T-helper 1 cell treated with Interleukin-12 subunit alpha and Interleukin-12 subunit beta and Interleukin-4 antibody, amounts not matched to agents 30 μg/mL and 1 μg/mL, for 36 hours (primary cell): ENCODE data around the gene CNIH3.

ENCODE experiments used
- H3K27ac Mint-ChIP-seq: one replicate; pipeline ENCODE4 v1.8.0; 2021; ENCODE audit warnings: mild to moderate bottlenecking, mixed read lengths
- H3K27me3 Mint-ChIP-seq: one replicate; pipeline ENCODE4 v1.8.0; 2021; ENCODE audit warnings: low read depth, mixed read lengths
- H3K36me3 Mint-ChIP-seq: one replicate; pipeline ENCODE4 v1.8.0; 2021; ENCODE audit warnings: low read depth, mixed read lengths
- H3K4me1 Mint-ChIP-seq: one replicate; pipeline ENCODE4 v1.8.0; 2021; ENCODE audit warnings: low read depth, mixed read lengths
- H3K4me3 Mint-ChIP-seq: one replicate; pipeline ENCODE4 v1.8.0; 2021; ENCODE audit warnings: mild to moderate bottlenecking, moderate library complexity, mixed read lengths
- H3K9me3 Mint-ChIP-seq: one replicate; pipeline ENCODE4 v1.8.0; 2021; ENCODE audit warnings: mixed read lengths

CNIH3 gene

DNA sequence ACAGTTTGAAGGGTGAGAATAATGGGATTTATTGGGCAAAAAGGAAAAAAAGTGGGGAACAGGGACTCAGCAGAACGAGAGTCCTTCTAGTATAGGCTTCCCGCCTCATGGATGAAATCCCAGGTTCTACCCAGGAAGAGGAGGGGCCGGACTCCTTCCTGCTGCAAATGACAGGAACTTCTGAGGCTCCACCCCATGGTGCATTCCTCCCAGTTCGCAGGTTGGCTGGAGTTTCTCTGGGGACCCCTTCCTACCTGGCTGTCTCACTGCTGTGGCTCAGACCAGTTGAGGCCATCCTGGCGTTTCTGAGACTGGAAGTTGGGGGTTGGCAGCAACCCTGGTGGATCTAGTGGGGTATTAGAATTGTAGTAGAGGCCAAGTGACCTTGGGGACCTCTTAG is 27.5 kb downstream of the CNIH3 start:
- Mint-ChIP-seq H3K9me3 (no peaks in the 10 kb centered on the region), H3K4me3 (no peak overlapping the region), H3K4me1 (peaks cover 3% of the 10 kb centered on the region), H3K27ac (no peak overlapping the region), H3K27me3 (peaks cover 16% of the 10 kb centered on the region), H3K36me3 (no peaks in the 10 kb centered on the region)

DNA sequence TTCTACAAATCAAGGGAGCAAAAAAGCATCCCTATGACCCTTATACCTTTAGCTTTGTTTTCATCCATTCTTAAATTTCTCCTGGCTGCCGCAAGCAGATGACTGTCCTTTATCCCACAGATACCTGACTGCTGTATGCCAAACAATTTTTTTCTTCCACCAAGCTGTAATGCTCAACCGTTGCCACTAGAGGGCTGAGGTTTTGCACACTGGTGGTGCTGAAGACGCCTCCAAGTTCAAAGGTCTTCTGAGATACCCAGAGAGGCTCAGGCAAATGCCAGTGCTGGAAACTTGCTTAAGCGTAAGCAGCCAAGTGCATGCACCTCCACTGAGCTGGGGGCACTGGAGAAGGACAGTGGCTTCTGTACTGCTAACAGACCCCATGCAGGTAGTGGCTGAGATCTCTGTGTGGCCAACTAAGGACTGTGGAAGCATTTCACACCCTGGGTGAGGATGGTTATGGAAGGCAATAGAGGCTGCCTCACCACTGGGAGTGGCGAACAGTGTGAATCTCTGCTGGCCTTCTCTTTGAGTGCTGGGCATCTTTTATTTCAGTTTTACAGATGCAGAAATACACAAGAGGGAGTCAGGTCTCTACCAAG is 28.5 kb downstream of the CNIH3 start:
- no peaks in the 10 kb centered on the region for H3K9me3 Mint-ChIP-seq
- H3K4me1 Mint-ChIP-seq = no peaks in the 10 kb centered on the region
- no peak overlapping the region for H3K27ac Mint-ChIP-seq

DNA sequence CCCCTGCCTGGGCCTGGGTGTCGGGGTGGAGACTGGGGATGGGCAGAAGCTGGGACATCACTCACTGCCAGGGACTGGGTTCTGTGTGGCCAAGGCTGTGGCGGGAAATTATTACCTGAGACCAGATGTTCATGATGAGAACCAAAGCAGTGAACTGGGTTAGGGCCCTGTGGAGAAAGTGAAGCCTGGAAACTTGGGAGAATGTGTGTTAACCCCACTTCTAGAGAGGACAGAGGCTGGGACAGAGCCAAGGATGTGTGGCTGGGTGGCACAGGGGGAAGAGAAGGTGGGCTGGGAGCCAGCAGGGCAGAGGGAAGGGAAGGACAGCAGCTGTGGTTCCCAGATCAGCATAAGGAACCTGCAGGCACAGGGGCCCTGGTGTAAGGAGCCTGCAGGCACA is 31.3 kb downstream of the CNIH3 start:
- H3K36me3 Mint-ChIP-seq = no peaks in the 10 kb centered on the region
- no peaks in the 10 kb centered on the region for H3K9me3 Mint-ChIP-seq
- H3K27me3 Mint-ChIP-seq = peaks cover 4% of the 10 kb centered on the region
- H3K4me1 Mint-ChIP-seq = no peaks in the 10 kb centered on the region
- H3K4me3 Mint-ChIP-seq = no peak overlapping the region
- H3K27ac Mint-ChIP-seq = no peak overlapping the region

More for the DNA sequence above, 28.5 kb downstream of the CNIH3 start:
- Mint-ChIP-seq H3K36me3 (no peaks in the 10 kb centered on the region), H3K4me3 (no peak overlapping the region), H3K27me3 (peaks cover 10% of the 10 kb centered on the region)

DNA sequence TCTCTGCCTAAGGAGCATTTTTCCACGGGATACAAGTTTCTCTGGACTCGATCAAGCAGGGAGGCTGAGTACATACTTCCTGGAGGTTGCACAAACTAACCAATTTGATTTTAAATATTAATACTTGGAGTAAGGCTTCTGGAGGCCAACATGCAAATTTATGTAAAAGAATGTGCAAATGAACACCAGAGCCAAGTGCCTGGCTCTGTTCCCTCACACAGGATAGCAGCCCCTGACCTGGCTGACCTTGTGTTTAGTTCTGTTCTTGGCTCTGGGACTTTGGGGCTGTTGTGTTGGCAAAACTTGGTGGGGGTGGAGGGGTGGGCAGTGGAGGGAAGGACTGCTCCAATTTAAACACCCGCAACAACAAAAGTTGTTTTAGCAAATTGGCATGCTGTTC is 34.2 kb downstream of the CNIH3 start:
- Mint-ChIP-seq H3K36me3 (no peaks in the 10 kb centered on the region), H3K4me3 (no peak overlapping the region), H3K9me3 (no peaks in the 10 kb centered on the region), H3K4me1 (no peaks in the 10 kb centered on the region), H3K27me3 (peaks cover 6% of the 10 kb centered on the region), H3K27ac (no peak overlapping the region)

- no peak overlapping the region for H3K4me3 Mint-ChIP-seq
- H3K4me1 Mint-ChIP-seq = no peaks in the 10 kb centered on the region
These were observed 35.1 kb downstream of the CNIH3 start for GRCh38 chr1:224651188-224651587.

DNA sequence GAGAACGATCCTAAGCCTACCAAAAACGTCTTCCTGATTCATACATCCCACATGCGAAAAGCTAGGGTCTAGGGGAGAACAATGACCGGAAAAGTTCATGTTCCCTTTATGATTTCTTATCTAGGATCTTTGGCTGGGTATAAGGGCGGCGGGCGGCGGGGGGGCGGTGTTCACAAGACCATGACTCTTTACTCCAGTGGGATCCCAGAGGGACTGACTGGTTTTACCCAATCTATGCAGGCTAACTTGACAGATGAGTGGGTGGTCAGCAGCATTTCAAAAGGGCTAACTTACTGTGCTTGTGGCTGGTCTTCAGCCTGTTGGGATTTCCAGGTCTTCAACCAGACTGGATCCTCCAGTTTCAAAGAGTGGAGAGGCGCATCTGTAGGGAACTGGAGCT is 40.3 kb downstream of the CNIH3 start:
- Mint-ChIP-seq H3K27ac (no peak overlapping the region), H3K36me3 (no peaks in the 10 kb centered on the region), H3K27me3 (peaks cover 23% of the 10 kb centered on the region), H3K9me3 (no peaks in the 10 kb centered on the region), H3K4me1 (no peaks in the 10 kb centered on the region), H3K4me3 (no peak overlapping the region)

More at GRCh38 chr1:224651188-224651587, 35.1 kb downstream of the CNIH3 start:
- Mint-ChIP-seq H3K36me3 (no peaks in the 10 kb centered on the region), H3K27me3 (peaks cover 10% of the 10 kb centered on the region), H3K27ac (no peak overlapping the region), H3K9me3 (no peaks in the 10 kb centered on the region)

DNA sequence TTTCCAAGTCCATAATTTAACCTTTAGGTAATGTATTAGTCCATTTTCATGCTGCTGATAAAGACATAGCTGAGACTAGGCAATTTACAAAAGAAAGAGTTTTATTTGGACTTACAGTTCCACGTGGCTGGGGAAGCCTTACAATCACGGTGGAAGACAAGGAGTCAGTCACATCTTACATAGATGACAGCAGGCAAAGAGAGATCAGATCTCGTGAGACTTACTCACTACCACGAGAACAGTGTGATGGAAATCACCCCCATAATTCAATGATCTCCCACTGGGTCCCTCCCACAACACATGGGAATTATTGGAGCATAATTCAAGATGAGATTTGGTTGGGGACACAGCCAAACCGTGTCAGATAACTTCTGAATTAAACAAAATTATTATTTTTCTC is 44.0 kb downstream of the CNIH3 start:
- H3K9me3 Mint-ChIP-seq = no peaks in the 10 kb centered on the region
- H3K27ac Mint-ChIP-seq = no peak overlapping the region

GRCh38 chr1:224662870-224663269 is 46.8 kb downstream of the CNIH3 start:
- Mint-ChIP-seq H3K36me3 (no peaks in the 10 kb centered on the region), H3K9me3 (no peaks in the 10 kb centered on the region), H3K4me1 (no peaks in the 10 kb centered on the region), H3K4me3 (no peak overlapping the region), H3K27me3 (peaks cover 36% of the 10 kb centered on the region), H3K27ac (no peak overlapping the region)

More for the DNA sequence above, 44.0 kb downstream of the CNIH3 start:
- Mint-ChIP-seq H3K4me3 (no peak overlapping the region), H3K27me3 (peaks cover 36% of the 10 kb centered on the region), H3K36me3 (no peaks in the 10 kb centered on the region), H3K4me1 (no peaks in the 10 kb centered on the region)

GRCh38 chr1:224665016-224665415 is 48.9 kb downstream of the CNIH3 start:
- Mint-ChIP-seq H3K4me3 (no peak overlapping the region), H3K9me3 (no peaks in the 10 kb centered on the region), H3K27me3 (peaks cover 24% of the 10 kb centered on the region), H3K4me1 (no peaks in the 10 kb centered on the region), H3K27ac (no peak overlapping the region), H3K36me3 (no peaks in the 10 kb centered on the region)

DNA sequence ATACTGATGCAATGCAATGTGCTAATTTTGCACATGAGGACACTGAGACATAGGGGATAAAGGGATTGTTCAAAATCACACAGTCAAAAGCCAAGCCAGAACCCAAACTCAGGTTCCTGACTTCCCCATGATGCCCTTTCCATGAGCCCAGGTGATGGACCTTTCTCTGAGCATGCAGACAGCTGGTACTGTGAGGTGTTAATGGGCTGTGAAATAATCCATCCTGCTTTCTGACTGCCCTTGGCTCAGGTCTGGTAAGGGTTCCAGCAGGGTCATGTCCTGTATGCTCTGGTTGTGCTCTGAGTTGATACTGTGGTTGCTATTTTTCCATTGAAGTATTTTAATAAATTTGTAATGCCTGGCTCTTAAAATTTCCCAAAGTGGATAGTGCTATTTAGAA is 50.0 kb downstream of the CNIH3 start:
- H3K4me1 Mint-ChIP-seq = no peaks in the 10 kb centered on the region
- peaks cover 23% of the 10 kb centered on the region for H3K27me3 Mint-ChIP-seq
- no peaks in the 10 kb centered on the region for H3K9me3 Mint-ChIP-seq
- H3K36me3 Mint-ChIP-seq = no peaks in the 10 kb centered on the region
- H3K4me3 Mint-ChIP-seq = no peak overlapping the region
- no peak overlapping the region for H3K27ac Mint-ChIP-seq

GRCh38 chr1:224666913-224667312 is 50.8 kb downstream of the CNIH3 start:
- Mint-ChIP-seq H3K4me1 (no peaks in the 10 kb centered on the region), H3K9me3 (no peaks in the 10 kb centered on the region), H3K27ac (no peak overlapping the region), H3K4me3 (no peak overlapping the region), H3K36me3 (no peaks in the 10 kb centered on the region), H3K27me3 (peaks cover 18% of the 10 kb centered on the region)

GRCh38 chr1:224668984-224669383 is 52.9 kb downstream of the CNIH3 start:
- no peaks in the 10 kb centered on the region for H3K4me1 Mint-ChIP-seq
- peaks cover 14% of the 10 kb centered on the region for H3K27me3 Mint-ChIP-seq
- no peak overlapping the region for H3K27ac Mint-ChIP-seq

DNA sequence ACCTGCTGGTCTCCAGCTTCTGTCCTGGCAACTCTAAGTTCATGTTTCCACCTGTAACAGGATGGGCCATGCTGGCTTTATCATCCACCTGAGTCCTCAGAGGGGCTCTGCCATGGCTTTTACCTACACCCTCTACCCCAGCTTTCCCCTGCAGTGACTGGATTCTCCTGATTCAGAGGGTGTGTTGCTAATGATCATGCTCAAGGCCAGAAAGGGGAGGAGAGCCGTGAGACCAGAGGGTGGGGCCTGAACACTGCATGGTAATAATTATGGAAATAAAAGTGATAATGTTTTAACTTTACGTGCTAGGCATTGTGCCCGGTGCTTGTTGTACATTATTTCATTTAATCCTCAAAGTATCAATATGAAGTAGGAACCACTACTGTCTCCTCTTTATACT is 53.3 kb downstream of the CNIH3 start:
- H3K4me3 Mint-ChIP-seq = no peak overlapping the region
- H3K4me1 Mint-ChIP-seq = no peaks in the 10 kb centered on the region
- peaks cover 14% of the 10 kb centered on the region for H3K27me3 Mint-ChIP-seq
- no peak overlapping the region for H3K27ac Mint-ChIP-seq
- H3K9me3 Mint-ChIP-seq = no peaks in the 10 kb centered on the region
- no peaks in the 10 kb centered on the region for H3K36me3 Mint-ChIP-seq

More at GRCh38 chr1:224668984-224669383, 52.9 kb downstream of the CNIH3 start:
- H3K4me3 Mint-ChIP-seq = no peak overlapping the region
- no peaks in the 10 kb centered on the region for H3K9me3 Mint-ChIP-seq
- no peaks in the 10 kb centered on the region for H3K36me3 Mint-ChIP-seq

DNA sequence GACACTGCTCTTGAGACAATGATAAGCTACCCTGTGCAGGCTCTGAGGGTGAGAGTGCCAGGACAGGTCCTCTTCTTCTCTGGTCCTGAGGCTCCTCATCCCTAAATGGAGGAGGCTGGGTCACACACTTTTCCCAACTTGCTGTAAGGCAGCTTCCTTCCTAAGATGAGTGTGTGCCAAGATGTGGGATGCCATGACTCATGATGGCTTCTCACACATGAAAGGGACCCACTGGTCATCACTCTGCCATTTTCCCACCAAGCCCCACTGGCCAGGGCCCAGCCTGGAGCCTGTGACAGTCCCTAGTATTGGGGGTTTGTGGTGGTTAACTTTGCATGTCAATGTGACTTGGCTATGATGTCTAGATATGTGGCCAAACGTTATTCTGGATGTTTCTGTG is 54.4 kb downstream of the CNIH3 start:
- Mint-ChIP-seq H3K4me1 (no peaks in the 10 kb centered on the region), H3K9me3 (no peaks in the 10 kb centered on the region), H3K36me3 (no peaks in the 10 kb centered on the region), H3K27me3 (peaks cover 10% of the 10 kb centered on the region), H3K4me3 (no peak overlapping the region), H3K27ac (no peak overlapping the region)

- Mint-ChIP-seq H3K4me1 (no peaks in the 10 kb centered on the region), H3K36me3 (no peaks in the 10 kb centered on the region), H3K9me3 (no peaks in the 10 kb centered on the region), H3K27ac (no peak overlapping the region), H3K27me3 (peaks cover 10% of the 10 kb centered on the region), H3K4me3 (no peak overlapping the region)
These were observed 55.0 kb downstream of the CNIH3 start for GRCh38 chr1:224671076-224671475.

DNA sequence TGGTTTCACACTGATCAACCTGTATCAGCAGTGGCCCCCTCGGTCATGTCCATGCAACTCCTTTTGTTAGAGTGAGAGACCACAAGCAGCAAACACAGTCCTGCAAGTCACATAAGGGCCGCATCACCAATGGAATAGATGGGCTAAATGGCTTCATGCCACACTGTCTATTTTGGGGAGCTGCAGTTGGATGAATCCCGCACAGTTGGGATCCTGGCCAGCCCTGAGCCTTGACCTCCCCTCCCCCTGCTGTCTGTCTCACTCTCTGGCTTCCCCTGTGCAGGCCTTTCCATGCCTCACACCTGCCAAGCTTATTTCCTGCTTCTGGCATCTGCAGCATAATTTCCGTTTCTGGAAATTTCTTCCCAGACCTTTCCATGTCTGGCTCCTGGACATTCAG is 57.0 kb downstream of the CNIH3 start:
- H3K27ac Mint-ChIP-seq = no peak overlapping the region
- no peaks in the 10 kb centered on the region for H3K27me3 Mint-ChIP-seq
- H3K4me1 Mint-ChIP-seq = no peaks in the 10 kb centered on the region
- H3K9me3 Mint-ChIP-seq = no peaks in the 10 kb centered on the region
- H3K36me3 Mint-ChIP-seq = no peaks in the 10 kb centered on the region
- no peak overlapping the region for H3K4me3 Mint-ChIP-seq
